Brain microvascular endothelial cell (primary cell): ENCODE measurements around the gene RNF223.
"Not testable (repeated sequence)": the region's sequence is repeated elsewhere in the genome, so short reads cannot be mapped to it uniquely, and the experiment has no call there.

ENCODE experiments used
- DNase-seq: peaks from one replicate; pipeline ENCODE4 v3.0.0-alpha.2; 2020
- H3K27ac ChIP-seq: fragments of 250-450 bp; sonication (Bioruptor Pico); 2 replicates; pipeline ENCODE4 v1.5.1; 2020; ENCODE audit warnings: mild to moderate bottlenecking, moderate library complexity
- H3K27me3 ChIP-seq: fragments of 250-450 bp; sonication (Bioruptor Pico); replicated peaks from 2 replicates; pipeline ENCODE4 v1.5.1; 2020; ENCODE audit warnings: mild to moderate bottlenecking
- H3K36me3 ChIP-seq: fragments of 250-450 bp; sonication (Bioruptor Pico); replicated peaks from 2 replicates; pipeline ENCODE4 v1.5.1; 2020; ENCODE audit warnings: mild to moderate bottlenecking
- H3K4me3 ChIP-seq: 2 replicates; pipeline ENCODE4 v1.5.1; 2011; ENCODE audit warnings: low read depth, mild to moderate bottlenecking, control low read depth, low read length, moderate library complexity
- in situ Hi-C: cut with HindIII; loops from 2 replicates; pipeline ENCODE4 v1.10.0; 2017; ENCODE audit warnings: low sequenced_read_pairs, low pct_ligation_motif_present
- TF ChIP-seq, protein P1 (sequence below): IDR thresholded peaks from 2 replicates; pipeline ENCODE4 v1.5.1; 2011; ENCODE audit warnings: low read depth, mild to moderate bottlenecking, moderate library complexity, low read length, control low read depth, inconsistent platforms; ENCODE audit errors: missing control alignments

Gene RNF223

DNA sequence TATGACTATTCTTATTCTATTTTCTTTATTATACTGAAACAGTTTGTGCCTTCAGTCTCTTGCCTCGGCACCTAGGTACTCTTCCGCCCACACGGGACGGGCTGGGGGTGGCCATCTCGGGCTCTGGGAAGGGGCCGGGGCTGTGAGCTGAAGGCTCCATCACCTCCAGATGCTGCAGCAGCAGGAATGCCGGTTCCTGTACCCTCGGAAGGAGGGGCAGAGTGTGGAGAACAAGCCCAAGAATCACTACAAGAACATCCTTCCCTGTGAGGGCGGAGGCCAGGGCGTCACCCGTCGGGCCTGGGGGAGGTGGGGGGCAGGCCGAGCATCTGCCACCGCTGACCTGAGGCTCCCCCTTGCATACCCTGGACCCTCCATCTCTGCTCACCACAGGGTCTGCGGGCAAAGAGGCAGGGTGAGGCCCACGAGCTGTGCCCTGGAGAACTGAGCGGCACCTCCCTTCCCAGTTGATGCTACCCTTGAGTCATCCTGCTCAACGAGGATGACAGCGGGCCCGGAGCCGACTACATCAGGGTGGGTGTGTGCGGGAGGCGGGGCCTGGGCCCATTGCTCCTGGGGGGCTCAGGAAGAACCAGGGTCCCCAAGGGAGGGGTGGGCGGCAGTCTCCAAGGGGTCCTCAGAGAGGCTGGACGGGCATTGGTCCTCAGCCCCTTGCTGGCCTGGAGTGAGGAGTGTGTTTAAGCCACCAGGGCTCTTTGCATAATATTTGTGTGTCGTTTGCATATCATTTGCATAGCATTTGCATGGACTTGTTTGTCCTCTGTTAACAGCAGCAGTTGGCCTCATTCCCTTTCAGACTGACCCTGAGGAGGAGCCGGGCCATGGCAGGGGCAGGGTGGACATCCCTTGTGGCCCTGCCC, 7.5 kb downstream of the RNF223 start:
- no peak for DNase-seq
- Histone ChIP-seq H3K4me3 (no peak overlapping the region), H3K27ac (no peak overlapping the region), H3K27me3 (no peaks in the 10 kb centered on the region), H3K36me3 (no peaks in the 10 kb centered on the region)
- TF ChIP-seq, protein P1, sequence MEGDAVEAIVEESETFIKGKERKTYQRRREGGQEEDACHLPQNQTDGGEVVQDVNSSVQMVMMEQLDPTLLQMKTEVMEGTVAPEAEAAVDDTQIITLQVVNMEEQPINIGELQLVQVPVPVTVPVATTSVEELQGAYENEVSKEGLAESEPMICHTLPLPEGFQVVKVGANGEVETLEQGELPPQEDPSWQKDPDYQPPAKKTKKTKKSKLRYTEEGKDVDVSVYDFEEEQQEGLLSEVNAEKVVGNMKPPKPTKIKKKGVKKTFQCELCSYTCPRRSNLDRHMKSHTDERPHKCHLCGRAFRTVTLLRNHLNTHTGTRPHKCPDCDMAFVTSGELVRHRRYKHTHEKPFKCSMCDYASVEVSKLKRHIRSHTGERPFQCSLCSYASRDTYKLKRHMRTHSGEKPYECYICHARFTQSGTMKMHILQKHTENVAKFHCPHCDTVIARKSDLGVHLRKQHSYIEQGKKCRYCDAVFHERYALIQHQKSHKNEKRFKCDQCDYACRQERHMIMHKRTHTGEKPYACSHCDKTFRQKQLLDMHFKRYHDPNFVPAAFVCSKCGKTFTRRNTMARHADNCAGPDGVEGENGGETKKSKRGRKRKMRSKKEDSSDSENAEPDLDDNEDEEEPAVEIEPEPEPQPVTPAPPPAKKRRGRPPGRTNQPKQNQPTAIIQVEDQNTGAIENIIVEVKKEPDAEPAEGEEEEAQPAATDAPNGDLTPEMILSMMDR: no peak
- in situ Hi-C loops: no loop called here

DNA sequence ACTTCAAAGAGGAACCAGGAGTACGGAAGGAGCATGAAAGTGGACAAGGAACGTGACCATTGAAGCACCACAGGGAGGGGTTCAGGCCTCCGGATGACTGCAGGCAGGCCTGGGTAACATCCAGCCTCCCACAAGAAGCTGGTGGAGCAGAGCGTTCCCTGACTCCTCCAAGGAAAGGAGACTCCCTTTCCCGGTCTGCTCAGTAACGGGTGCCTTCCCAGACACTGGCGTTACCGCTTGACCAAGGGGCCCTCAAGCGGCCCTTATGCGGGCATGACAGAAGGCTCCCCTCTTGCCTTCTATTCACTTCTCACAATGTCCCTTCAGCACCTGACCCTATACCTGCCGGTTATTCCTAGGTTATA, 8.2 kb downstream of the RNF223 start:
- in situ Hi-C loops, H3K36me3 ChIP-seq, H3K27me3 ChIP-seq, DNase-seq, H3K27ac ChIP-seq, H3K4me3 ChIP-seq: not testable (repeated sequence)

DNA sequence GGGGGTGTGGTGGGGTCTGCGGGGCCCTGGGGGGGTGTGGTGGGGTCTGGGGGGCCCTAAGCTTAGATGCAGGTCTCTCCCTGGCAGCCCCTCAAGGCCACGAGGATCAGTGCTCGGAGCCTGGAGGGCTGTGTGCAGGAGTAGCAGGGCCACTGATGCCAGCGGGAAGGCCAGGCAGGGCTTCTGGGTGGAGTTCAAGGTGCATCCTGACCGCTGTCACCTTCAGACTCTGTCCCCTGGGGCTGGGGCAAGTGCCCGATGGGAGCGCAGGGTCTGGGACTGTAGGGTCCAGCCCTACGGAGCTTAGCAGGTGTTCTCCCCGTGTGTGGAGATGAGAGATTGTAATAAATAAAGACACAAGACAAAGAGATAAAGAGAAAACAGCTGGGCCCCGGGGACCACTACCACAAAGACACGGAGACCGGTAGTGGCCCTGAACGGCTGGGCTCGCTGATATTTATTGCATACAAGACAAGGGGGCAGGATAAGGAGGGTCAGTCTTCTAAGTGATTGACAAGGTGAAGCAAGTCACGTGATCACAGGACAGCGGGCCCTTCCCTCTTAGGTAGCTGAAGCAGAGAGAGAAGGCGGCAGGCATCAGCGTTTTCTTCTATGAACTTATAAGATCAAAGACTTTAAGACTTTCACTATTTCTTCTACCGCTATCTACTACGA, 8.7 kb downstream of the RNF223 start:
- TF ChIP-seq, protein P1: no peak
- no peaks in the 10 kb centered on the region for H3K27me3 ChIP-seq
- no peak overlapping the region for H3K27ac ChIP-seq
- no peaks in the 10 kb centered on the region for H3K36me3 ChIP-seq
- no peak overlapping the region for H3K4me3 ChIP-seq
- DNase-seq: no peak
- in situ Hi-C loops: no loop called here

DNA sequence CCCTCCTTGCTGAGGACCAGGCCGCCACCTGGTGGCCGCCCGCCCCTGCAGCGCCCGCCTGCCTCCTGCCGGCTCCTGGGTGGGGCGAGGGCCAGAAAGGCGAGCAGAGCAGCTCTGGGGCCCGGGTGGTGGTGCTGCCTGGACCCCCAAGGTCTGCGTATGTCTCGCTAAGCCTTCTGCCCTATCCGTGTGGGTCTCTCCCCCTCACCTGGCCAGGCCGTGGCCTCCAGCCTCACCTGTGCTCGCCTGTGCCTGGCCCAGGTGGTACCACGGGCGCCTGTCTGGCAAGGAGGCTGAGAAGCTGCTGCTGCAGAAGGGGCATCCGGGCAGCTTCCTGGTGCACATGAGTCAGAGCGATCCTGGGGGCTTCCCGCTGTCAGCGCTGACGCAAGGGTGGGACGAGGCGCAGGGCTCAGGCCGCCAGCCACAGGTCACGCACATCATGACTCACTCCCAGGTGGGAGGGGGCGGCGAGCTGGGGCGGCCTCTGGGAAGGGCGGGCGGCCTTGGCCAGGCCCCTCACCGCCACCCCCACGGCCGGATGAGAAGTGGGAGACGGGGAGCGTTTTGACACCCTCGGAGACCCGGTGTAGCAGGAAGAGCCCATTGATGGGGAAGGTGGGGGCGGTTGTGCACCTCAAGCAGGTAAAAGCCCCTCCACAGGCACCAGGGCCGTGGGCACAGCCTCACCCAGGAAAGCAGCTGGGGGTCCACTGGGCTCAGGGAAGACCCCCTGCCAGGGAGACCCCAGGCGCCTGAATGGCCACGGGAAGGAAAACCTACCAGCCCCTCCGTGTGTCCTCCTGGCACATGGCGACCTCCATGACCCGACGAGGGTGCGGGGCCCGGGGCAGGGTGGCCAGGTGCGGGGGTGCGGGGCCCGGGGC, 9.9 kb downstream of the RNF223 start:
- Histone ChIP-seq H3K4me3 (peak overlapping the region; percentile 37), H3K27ac (peak overlapping the region; percentile 65), H3K27me3 (no peaks in the 10 kb centered on the region), H3K36me3 (no peaks in the 10 kb centered on the region)
- in situ Hi-C loops: no loop called here
- peak; percentile 87 for DNase-seq
- TF ChIP-seq, protein P1: peak; percentile 77

DNA sequence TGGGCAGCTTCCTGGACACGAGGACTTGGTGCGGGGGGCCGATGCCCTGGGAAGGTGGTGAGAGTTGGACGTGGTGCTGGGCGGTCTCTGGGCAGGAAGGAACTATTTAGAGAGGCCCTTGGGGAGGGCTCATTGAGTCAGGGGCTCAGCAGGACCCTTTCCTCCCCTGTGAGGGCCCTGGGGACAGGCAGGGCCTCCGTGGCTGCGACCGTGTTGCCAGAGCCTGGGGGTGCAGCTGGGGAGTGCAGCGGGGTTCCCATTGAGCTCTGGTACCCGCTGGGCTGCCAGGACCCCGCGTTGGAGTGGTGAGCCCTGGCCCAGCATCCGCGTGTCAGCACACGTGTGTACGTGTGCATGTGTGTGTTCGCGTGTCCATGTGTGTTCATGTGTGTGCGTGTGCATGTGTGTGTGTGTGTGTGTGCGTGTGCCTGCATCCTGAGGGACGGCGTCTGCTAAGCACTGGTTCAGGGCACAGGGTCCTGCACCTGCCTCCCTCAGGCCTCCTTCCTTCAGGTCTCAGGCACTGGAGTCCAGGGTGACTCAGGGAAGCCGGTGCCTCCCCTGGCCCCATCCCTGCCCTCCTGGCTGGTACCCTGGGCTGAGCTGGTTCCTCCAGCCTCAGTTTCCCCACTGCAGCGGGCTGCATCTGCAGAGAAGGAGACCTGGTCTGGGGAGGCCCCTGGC, 10.7 kb downstream of the RNF223 start:
- Histone ChIP-seq H3K27me3 (no peaks in the 10 kb centered on the region), H3K27ac (peak overlapping the region; percentile 65), H3K4me3 (no peak overlapping the region), H3K36me3 (no peaks in the 10 kb centered on the region)
- in situ Hi-C loops: no loop called here
- no peak for DNase-seq
- TF ChIP-seq, protein P1: no peak
